Measurements from ENCODE around the gene SCG5. TPM values are rescaled to one million over a fixed set of nuclear protein-coding genes. Genes with fewer than 3 reads are reported as not detected.
A peak's percentile ranks its signal among the peaks of the same experiment; 100 is the strongest.

Gene SCG5
- total RNA-seq, 1 experiment from 2014 or later = 23.9 TPM

DNA sequence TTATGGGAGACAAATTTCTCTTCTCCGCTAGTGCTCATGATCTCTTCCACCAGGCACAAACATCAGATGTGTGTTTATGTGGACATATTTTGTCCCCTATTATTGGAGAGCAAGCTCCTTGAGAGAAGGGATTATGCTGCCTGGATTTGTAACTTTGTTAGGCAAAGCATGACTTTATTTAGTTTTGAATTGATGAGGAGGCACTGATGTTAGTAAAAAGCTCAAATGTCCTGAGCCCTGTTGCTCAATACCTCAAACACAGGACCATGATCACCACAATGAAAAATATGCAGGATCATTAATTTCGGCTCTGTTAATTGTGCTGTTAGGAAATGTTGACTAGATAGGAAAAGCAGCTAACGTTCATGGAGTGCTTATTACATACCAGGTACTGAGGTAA lies 29.1 kb downstream of the SCG5 start:
- H3K56ac ChIP-seq (ENCODE audit: insufficient read length, low read depth, low read length) = no peak overlapping the region
- H4K8ac ChIP-seq (replicated peaks; ENCODE audit: insufficient read length, low read depth, low read length) = no peak overlapping the region
- H3K23ac ChIP-seq (ENCODE audit: insufficient read length, low read depth, low read length) = no peak overlapping the region
- H2BK20ac ChIP-seq (ENCODE audit: low read depth, low read length, poor library complexity, severe bottlenecking) = no peak overlapping the region
- DNase-seq = no peak
- no peak overlapping the region for H3T11ph ChIP-seq (ENCODE audit: low read length)
- H3K27ac ChIP-seq (ENCODE audit: insufficient read length, low read depth, low read length) = no peak overlapping the region
- H3K27ac Mint-ChIP-seq = peak overlapping the region in 2 of 3 experiments; percentile 6 to 75; a peak in 2 of 7 replicates
- no peaks in the 10 kb centered on the region for H3K27me3 ChIP-seq (ENCODE audit: insufficient read depth, low read length)
- no peak for TF ChIP-seq CTCF (conservative IDR thresholded peaks at IDR 0.05)
- no peak overlapping the region for H3K18ac ChIP-seq (ENCODE audit: insufficient read length, low read depth, low read length)
- no peaks in the 10 kb centered on the region for H3K23me2 ChIP-seq (ENCODE audit: insufficient read length, low read depth, low read length, poor library complexity, severe bottlenecking)
- H2BK5ac ChIP-seq (ENCODE audit: insufficient read length, low read length) = no peak overlapping the region
- no peaks in the 10 kb centered on the region for H3K79me2 ChIP-seq (ENCODE audit: insufficient read depth, low read length)
- no peaks in the 10 kb centered on the region for H4K20me1 ChIP-seq (ENCODE audit: control insufficient read depth, insufficient read depth, insufficient read length)
- no peaks in the 10 kb centered on the region for H3K9me3 Mint-ChIP-seq
- no peak overlapping the region for H2BK12ac ChIP-seq (ENCODE audit: insufficient read length, low read depth, low read length)
- no peak overlapping the region for H2AFZ ChIP-seq (ENCODE audit: low read length)
- H4K91ac ChIP-seq (ENCODE audit: insufficient read length, low read depth, low read length) = no peak overlapping the region
- H3K27me3 Mint-ChIP-seq (ENCODE audit: low read depth) = no peaks in the 10 kb centered on the region; the same call in none of the 2 replicates
- no peak overlapping the region for H3K14ac ChIP-seq (ENCODE audit: insufficient read depth, low read length)
- H3K9me3 ChIP-seq (ENCODE audit: control insufficient read depth, low read depth, low read length) = no peaks in the 10 kb centered on the region
- H3K4ac ChIP-seq (ENCODE audit: low read depth, low read length) = no peak overlapping the region
- no peak overlapping the region for H2AK5ac ChIP-seq (ENCODE audit: insufficient read length, low read length)
- peaks cover 9% of the 10 kb centered on the region for H3K4me1 ChIP-seq (ENCODE audit: insufficient read depth, low read length)
- H4K5ac ChIP-seq (ENCODE audit: insufficient read length, low read depth, low read length) = no peak overlapping the region
- no peak overlapping the region for H2BK15ac ChIP-seq (ENCODE audit: low read depth, low read length)
- peaks cover 37 to 39% of the 10 kb centered on the region in 2 experiments for H3K4me1 Mint-ChIP-seq
- H2BK120ac ChIP-seq (ENCODE audit: low read depth, low read length, poor library complexity, severe bottlenecking) = no peak overlapping the region
- no peaks in the 10 kb centered on the region for H3K79me1 ChIP-seq (ENCODE audit: insufficient read depth, low read depth, low read length, poor library complexity, severe bottlenecking)
- no peak overlapping the region for H3K4me3 Mint-ChIP-seq
- no peak overlapping the region for H3K9ac ChIP-seq (ENCODE audit: extremely low read depth, insufficient read length, low read length)
- no peaks in the 10 kb centered on the region for H3K36me3 Mint-ChIP-seq (ENCODE audit: insufficient read depth in 1 of 3, low read depth in 3 of 3)
- WGBS (ENCODE audit: extremely low coverage, insufficient read length, low lambda C conversion rate) = no CpG with 5 or more reads among the region's 3 CpGs
- H3K4me2 ChIP-seq (ENCODE audit: insufficient read depth, insufficient read length, low read length) = no peak overlapping the region

Measured in H9 (cell line).